Transverse colon (tissue), 4 donors: ENCODE measurements around the gene LTA. TPM values are rescaled to one million over a fixed set of nuclear protein-coding genes. Genes with fewer than 3 reads are reported as not detected.

ENCODE experiments used
- DNase-seq: peaks from one replicate; pipeline ENCODE4 v3.0.0-alpha.2; 2019
- H3K27ac ChIP-seq, 4 donors: fragments of 200-600 bp; sonication (generic); 2 replicates each; pipeline ENCODE4 v1.5.1; 2016 to 2018; ENCODE audit warnings: inconsistent platforms in 4 of 4
- H3K27me3 ChIP-seq: fragments of 200-600 bp; sonication (generic); 2 replicates; pipeline ENCODE4 v1.5.1; 2017; ENCODE audit warnings: inconsistent platforms
- H3K36me3 ChIP-seq, 4 donors: fragments of 200-600 bp; sonication (generic); 2 replicates each; pipeline ENCODE4 v1.5.1; 2017 to 2019; ENCODE audit warnings: inconsistent platforms in 4 of 4
- H3K4me1 ChIP-seq, 4 donors: fragments of 200-600 bp; sonication (generic); 2 replicates each; pipeline ENCODE4 v1.5.1; 2017 to 2020; ENCODE audit warnings: inconsistent platforms in 4 of 4
- H3K4me3 ChIP-seq, 4 donors: fragments of 200-600 bp; sonication (generic); 1 replicate in 1 of 4; 2 replicates in 3 of 4; pipeline versions ENCODE4 v1.5.1 to v1.6.1; 2017 to 2019; ENCODE audit warnings: inconsistent platforms in 4 of 4
- H3K9me3 ChIP-seq, 2 donors: fragments of 200-600 bp; sonication (generic); 2 replicates each; pipeline ENCODE4 v1.5.1; 2017 to 2019; ENCODE audit warnings: inconsistent platforms in 2 of 2
- CTCF ChIP-seq, 5 experiments: fragments of 200-600 bp in 3 of 5; fragments of 450-650 bp in 2 of 5; sonication (generic) in 3 of 5; IDR thresholded peaks; 1 replicate in 2 of 5; 2 replicates in 3 of 5; pipeline ENCODE4 v1.5.1; 2016 to 2017; ENCODE audit warnings: antibody characterized with exemption in 5 of 5, inconsistent platforms in 3 of 5, mild to moderate bottlenecking in 2 of 5, moderate library complexity in 1 of 5
- EP300 ChIP-seq: sonication (generic); formaldehyde crosslinking; IDR thresholded peaks from one replicate; pipeline ENCODE4 v1.6.1; 2017; ENCODE audit warnings: antibody characterized with exemption, low read depth
- POLR2A ChIP-seq: fragments of 450-650 bp; IDR thresholded peaks from one replicate; pipeline ENCODE4 v1.6.1; 2016; ENCODE audit warnings: antibody characterized with exemption, mild to moderate bottlenecking, moderate library complexity
- POLR2AphosphoS5 ChIP-seq, 3 donors: sonication (generic); formaldehyde crosslinking; IDR thresholded peaks; one replicate each; pipeline ENCODE4 v1.6.1; 2016; ENCODE audit warnings: antibody characterized with exemption in 3 of 3
- WGBS, 2 donors: methylation state at CpG; one replicate each; pipeline ENCODE4 v1.1.5; 2018; ENCODE audit warnings: low coverage in 1 of 2; 5-methylcytosine and 5-hydroxymethylcytosine counted together
- in situ Hi-C, 4 donors: fragments of 200-750 bp; cut with MboI; loops; one replicate each; pipeline versions ENCODE4 v1.15.0 to v1.15.1; 2017; ENCODE audit warnings: low sequenced_read_pairs in 3 of 4, low pct_ligation_motif_present in 1 of 4, low pct_unique_long_range_greater_than_20kb in 1 of 4
- intact Hi-C: fragments of 100-400 bp; cut with DNase I; formaldehyde crosslinking; loops from one replicate; pipeline ENCODE4 v1.15.1; 2023; ENCODE audit warnings: low total_unique reads
- total RNA-seq, 4 donors: library from RNA; depleted of rRNA; stranded (reverse); fragments of >200 nt; gene quantifications; one replicate each; pipeline ENCODE4 v1.1.0, GENCODE V29; 2016

The LTA gene
- total RNA-seq, 4 donors from 2014 or later: not detected

GRCh38 chr6:31534521-31535040 lies 37.5 kb upstream of the LTA start:
- WGBS, 2 donors: 89 to 100% methylated on average over 10 to 24 of the region's 24 CpGs

GRCh38 chr6:31535538-31536324 lies 36.4 kb upstream of the LTA start:
- 38% methylated on average over 1 to 2 of the region's 2 CpGs for WGBS, 2 donors
- Histone ChIP-seq H3K4me1 (peaks cover 14 to 28% (median 24%) of the 10 kb centered on the region in 4 donors), H3K27ac (no peak overlapping the region), H3K4me3 (no peak overlapping the region), H3K27me3 (no peaks in the 10 kb centered on the region), H3K36me3 (peaks cover 0 to 87% (median 47%) of the 10 kb centered on the region in 4 donors), H3K9me3 (no peaks in the 10 kb centered on the region)
- in situ Hi-C loops (no loop called here), intact Hi-C loops (no loop called here)
- TF ChIP-seq POLR2AphosphoS5 (IDR thresholded peaks at IDR 0.05) (no peak), CTCF (IDR thresholded peaks at IDR 0.05) (no peak), EP300 (no peak), POLR2A (no peak)
- DNase-seq: no peak

More at GRCh38 chr6:31534521-31535040, 37.5 kb upstream of the LTA start:
- no peak overlapping the region for H3K27ac ChIP-seq
- TF ChIP-seq CTCF (IDR thresholded peaks at IDR 0.05): no peak
- TF ChIP-seq POLR2A: no peak
- no peak for TF ChIP-seq EP300
- TF ChIP-seq POLR2AphosphoS5 (IDR thresholded peaks at IDR 0.05): no peak
- H3K4me1 ChIP-seq: peaks cover 3 to 16% (median 12%) of the 10 kb centered on the region in 4 donors
- peaks cover 0 to 91% (median 46%) of the 10 kb centered on the region in 4 donors for H3K36me3 ChIP-seq
- H3K27me3 ChIP-seq: no peaks in the 10 kb centered on the region
- DNase-seq: no peak
- H3K4me3 ChIP-seq: no peak overlapping the region
- no peaks in the 10 kb centered on the region for H3K9me3 ChIP-seq
- in situ Hi-C loops: no loop called here
- intact Hi-C loops: no loop called here

- Histone ChIP-seq H3K9me3 (no peaks in the 10 kb centered on the region), H3K4me3 (peak overlapping the region in 1 of 4 donors; percentile 71), H3K27me3 (no peaks in the 10 kb centered on the region), H3K27ac (no peak overlapping the region), H3K4me1 (peaks cover 19 to 38% (median 32%) of the 10 kb centered on the region in 4 donors), H3K36me3 (peaks cover 0 to 59% (median 30%) of the 10 kb centered on the region in 4 donors)
- TF ChIP-seq POLR2A (no peak), POLR2AphosphoS5 (IDR thresholded peaks at IDR 0.05) (no peak), CTCF (IDR thresholded peaks at IDR 0.05) (no peak), EP300 (no peak)
- intact Hi-C loops (no loop called here), in situ Hi-C loops (no loop called here)
- no peak for DNase-seq
- 42% methylated on average over 6 of the region's 6 CpGs; no CpG with 5 or more reads in 1 of the 2 donors for WGBS, 2 donors
These were observed 33.2 kb upstream of the LTA start for GRCh38 chr6:31538805-31539400.

GRCh38 chr6:31540640-31541039 lies 31.4 kb upstream of the LTA start:
- no peak for TF ChIP-seq POLR2A
- no peak for TF ChIP-seq POLR2AphosphoS5 (IDR thresholded peaks at IDR 0.05)
- no peak for TF ChIP-seq EP300
- TF ChIP-seq CTCF (IDR thresholded peaks at IDR 0.05): no peak
- Histone ChIP-seq H3K27ac (peak overlapping the region; percentile 93 to 97 (median 94)), H3K27me3 (no peaks in the 10 kb centered on the region), H3K4me3 (peak overlapping the region; percentile 42 to 79 (median 66)), H3K4me1 (peaks cover 19 to 38% (median 32%) of the 10 kb centered on the region in 4 donors), H3K9me3 (no peaks in the 10 kb centered on the region), H3K36me3 (peaks cover 0 to 41% (median 22%) of the 10 kb centered on the region in 4 donors)
- in situ Hi-C loops (loop anchor here in 2 of 4 donors (10.0 kb wide), 2 partner anchors 46 to 54 kb away; partner anchors contain the start of genes MICB (in 1 of the 2) and NCR3 (in 1 of the 2)), intact Hi-C loops (no loop called here)
- DNase-seq: no peak
- WGBS, 2 donors: 8 to 9% methylated on average over 4 of the region's 4 CpGs
